ENCODE data around the gene TNFSF8.

DNA sequence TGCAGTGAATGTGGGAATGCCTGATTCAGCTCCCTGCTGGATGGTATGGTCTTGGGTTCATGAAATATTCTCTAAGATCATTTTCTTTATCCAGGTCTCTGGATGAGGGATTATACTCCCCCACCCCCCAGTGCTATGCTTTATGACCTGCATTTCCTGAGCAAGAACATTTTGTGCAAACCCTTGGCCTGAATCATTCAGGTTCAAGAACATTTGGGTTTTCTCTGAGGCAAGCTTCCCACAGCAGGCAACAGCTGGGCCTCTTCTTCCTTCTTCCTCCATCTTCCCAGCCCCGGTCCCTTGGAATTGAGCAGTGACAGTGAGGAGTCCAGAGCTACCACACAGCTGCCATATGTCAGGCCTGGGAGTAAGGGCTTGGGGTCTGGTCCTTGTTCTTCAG, 65.9 kb downstream of the TNFSF8 start:
- TF ChIP-seq, protein P1, sequence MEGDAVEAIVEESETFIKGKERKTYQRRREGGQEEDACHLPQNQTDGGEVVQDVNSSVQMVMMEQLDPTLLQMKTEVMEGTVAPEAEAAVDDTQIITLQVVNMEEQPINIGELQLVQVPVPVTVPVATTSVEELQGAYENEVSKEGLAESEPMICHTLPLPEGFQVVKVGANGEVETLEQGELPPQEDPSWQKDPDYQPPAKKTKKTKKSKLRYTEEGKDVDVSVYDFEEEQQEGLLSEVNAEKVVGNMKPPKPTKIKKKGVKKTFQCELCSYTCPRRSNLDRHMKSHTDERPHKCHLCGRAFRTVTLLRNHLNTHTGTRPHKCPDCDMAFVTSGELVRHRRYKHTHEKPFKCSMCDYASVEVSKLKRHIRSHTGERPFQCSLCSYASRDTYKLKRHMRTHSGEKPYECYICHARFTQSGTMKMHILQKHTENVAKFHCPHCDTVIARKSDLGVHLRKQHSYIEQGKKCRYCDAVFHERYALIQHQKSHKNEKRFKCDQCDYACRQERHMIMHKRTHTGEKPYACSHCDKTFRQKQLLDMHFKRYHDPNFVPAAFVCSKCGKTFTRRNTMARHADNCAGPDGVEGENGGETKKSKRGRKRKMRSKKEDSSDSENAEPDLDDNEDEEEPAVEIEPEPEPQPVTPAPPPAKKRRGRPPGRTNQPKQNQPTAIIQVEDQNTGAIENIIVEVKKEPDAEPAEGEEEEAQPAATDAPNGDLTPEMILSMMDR (IDR thresholded peaks at IDR 0.05) = no peak
- TF ChIP-seq POLR2A (IDR thresholded peaks at IDR 0.05) = no peak
